ENCODE data around the gene ADAMTSL1.
"Not testable (repeated sequence)": the region's sequence is repeated elsewhere in the genome, so short reads cannot be mapped to it uniquely, and the experiment has no call there.

The ADAMTSL1 gene

GRCh38 chr9:18829066-18829465, 355.1 kb downstream of the ADAMTSL1 start:
- DNase-seq, result no peak

- no peak for DNase-seq
Observed at GRCh38 chr9:18829873-18830272, 355.9 kb downstream of the ADAMTSL1 start.

GRCh38 chr9:18834740-18835361, 360.9 kb downstream of the ADAMTSL1 start:
- no peak for DNase-seq

GRCh38 chr9:18837402-18837801, 363.4 kb downstream of the ADAMTSL1 start:
- DNase-seq, result no peak

GRCh38 chr9:18847576-18848275, 373.8 kb downstream of the ADAMTSL1 start:
- no peak for DNase-seq

- DNase-seq, result no peak
Observed at GRCh38 chr9:18848657-18849056, 374.7 kb downstream of the ADAMTSL1 start.

- DNase-seq, result no peak
Observed at GRCh38 chr9:18849270-18849669, 375.3 kb downstream of the ADAMTSL1 start.

- no peak for DNase-seq
Observed at GRCh38 chr9:18849890-18850677, 376.1 kb downstream of the ADAMTSL1 start.

- no peak for DNase-seq
Observed at GRCh38 chr9:18851069-18851795, 377.3 kb downstream of the ADAMTSL1 start.

- no peak for DNase-seq
Observed at GRCh38 chr9:18855656-18856055, 381.7 kb downstream of the ADAMTSL1 start.

- no peak for DNase-seq
Observed at GRCh38 chr9:18857334-18857733, 383.4 kb downstream of the ADAMTSL1 start.

- DNase-seq, result no peak
Observed at GRCh38 chr9:18857769-18858168, 383.8 kb downstream of the ADAMTSL1 start.

GRCh38 chr9:18861609-18862544, 387.9 kb downstream of the ADAMTSL1 start:
- no peak for DNase-seq

GRCh38 chr9:18863791-18864190, 389.8 kb downstream of the ADAMTSL1 start:
- no peak for DNase-seq

GRCh38 chr9:18864516-18864915, 390.6 kb downstream of the ADAMTSL1 start:
- no peak for DNase-seq

GRCh38 chr9:18865542-18865941, 391.6 kb downstream of the ADAMTSL1 start:
- no peak for DNase-seq

GRCh38 chr9:18866121-18866831, 392.3 kb downstream of the ADAMTSL1 start:
- no peak for DNase-seq

- no peak for DNase-seq
Observed at GRCh38 chr9:18869725-18870124, 395.8 kb downstream of the ADAMTSL1 start.

GRCh38 chr9:18874069-18874468, 400.1 kb downstream of the ADAMTSL1 start:
- no peak for DNase-seq

- DNase-seq, result not testable (repeated sequence)
Observed at GRCh38 chr9:18874990-18875389, 401.0 kb downstream of the ADAMTSL1 start.

GRCh38 chr9:18877984-18878383, 404.0 kb downstream of the ADAMTSL1 start:
- no peak for DNase-seq

Data from GDM1 (cell line).